T-helper 2 cell (primary cell): Measurements from ENCODE around the gene TJAP1.
A peak's percentile ranks its signal among the peaks of the same experiment; 100 is the strongest.
"Not testable (repeated sequence)": the region's sequence is repeated elsewhere in the genome, so short reads cannot be mapped to it uniquely, and the experiment has no call there.

Experiments
- DNase-seq, 5 experiments: peaks; one replicate each; pipeline versions ENCODE4 v3.0.0 to v3.0.0-alpha.2; 2012 to 2022

The TJAP1 gene

DNA sequence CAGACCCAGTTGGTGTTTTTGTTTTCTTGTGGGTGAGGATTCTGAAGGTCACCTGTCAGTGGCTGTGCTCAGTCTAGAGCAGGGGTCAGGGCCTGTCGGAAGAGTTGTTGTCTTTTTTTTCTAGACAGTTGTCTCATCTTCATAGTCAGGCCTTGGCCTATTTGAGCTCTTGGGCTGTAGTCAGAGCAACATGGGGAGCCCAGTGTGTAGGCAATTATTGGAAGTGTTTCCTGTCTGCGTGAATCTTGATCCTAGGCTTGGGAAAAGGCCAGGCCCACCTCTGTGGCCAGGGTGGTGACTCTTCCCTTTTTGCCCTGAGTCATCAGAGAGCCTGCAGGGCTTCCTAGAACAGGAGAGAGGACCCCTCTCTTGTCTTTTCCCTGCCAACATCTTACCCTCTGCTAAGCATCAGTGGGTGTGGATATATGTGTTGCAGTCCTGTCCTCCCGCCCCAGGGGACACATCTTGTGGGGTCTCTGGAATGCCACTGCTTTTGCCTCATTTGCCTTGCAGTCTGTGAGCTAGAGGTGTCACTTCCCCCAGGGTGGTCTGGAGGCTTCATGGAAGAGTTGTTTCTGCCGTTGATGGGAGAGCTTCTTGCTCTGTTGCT is 11.4 kb downstream of the TJAP1 start:
- DNase-seq = no peak

DNA sequence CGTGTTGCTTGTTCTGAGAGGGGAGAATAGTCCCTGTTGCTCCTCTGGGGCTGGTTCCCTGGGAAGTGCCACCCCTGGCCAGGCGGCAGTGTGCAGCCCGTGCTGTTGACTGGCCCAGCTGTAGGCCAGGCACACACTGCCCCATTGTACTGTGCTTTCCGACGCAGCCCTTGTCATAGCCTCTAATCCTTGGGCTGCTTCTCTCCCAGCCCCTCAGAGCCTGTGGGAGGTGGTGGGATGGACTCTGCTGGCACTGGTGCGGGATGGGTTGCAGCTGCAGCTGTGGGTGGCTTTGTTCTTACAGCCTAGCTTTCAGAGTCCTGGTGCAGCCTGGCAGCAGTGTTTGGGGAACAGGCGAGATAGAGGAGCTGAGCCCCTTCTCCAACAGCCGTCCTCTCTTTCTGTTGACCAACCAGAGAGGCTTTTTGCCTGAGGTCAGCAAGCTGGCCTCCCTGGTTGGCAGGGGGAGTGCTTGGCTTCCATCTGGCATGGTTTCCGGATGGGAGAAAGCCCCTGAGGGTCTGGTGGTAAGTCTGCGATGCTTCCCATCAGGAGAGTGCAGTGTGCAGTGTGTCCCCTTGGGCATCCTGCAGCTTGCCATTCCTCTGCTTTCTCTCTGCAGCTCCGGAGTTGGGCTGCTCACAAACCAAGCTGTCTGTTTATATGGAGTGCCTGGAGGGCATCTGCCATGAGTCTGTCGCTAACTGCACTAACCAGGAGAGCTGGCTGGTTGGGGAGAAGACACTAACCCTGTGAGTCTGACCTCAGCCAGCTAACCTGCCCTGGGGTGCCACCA is 12.1 kb downstream of the TJAP1 start:
- DNase-seq = no peak

DNA sequence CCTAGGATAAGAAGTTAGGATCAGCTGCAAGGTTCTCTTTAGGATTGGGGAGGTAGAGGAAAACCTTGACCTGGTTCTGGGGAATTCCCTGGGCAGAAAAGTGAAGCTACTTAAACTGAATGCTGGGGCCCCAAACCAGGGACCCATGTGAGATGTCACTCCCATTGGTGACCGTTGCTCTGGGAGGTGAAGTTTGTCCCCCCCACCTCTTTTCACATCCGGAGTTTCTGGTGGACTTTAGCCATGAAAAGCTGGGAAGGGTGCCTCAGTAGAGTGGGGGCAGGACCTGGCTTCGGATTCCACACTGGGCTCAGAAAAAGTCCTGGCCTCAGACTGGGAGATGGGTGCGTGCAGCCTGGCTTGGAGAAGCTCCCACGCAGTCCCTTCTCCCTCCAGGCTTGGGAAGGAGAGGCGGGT is 13.2 kb downstream of the TJAP1 start:
- no peak for DNase-seq

DNA sequence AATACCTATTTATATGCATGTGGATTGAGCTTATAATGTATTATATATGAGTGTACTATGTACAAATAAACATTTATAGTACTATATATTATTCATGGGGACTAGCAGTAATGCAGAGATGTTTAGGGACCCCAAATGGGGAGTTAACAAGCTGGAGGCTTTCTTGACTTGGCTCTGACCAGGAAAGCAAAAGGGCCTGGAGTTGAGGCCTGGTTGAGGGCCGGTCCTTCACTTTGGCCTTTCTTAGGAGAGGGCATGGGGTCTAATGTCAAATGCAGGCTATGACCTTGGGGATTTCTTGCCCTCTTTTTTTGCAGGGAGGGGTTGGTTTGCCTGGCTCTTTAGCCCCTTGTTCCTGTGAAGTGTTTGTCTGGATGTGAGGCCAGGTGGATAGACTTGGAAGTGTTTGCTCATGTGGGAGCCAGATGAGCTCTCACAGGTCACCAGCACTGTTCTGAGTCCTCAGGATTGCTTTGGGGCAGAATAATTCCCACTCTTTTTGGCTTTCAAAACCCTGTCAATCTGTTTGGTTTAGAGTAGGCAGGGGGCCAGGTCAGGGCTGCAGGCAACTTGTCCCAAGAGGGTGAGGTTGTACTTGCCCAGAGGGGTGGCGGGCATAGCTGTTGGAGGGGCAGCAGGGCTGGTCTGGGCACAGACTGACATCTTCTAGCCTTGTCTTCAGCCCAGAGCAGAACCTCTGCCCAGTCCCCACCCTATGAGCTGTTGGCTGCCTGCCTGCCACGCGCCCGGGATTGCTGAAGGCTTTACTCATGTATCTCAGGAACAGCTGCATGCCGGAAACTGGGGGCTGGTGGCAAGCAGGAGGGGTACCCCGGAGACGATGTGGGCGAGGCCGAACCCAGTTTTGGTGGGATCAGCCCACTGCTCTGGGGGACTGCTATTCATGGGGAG is 14.6 kb downstream of the TJAP1 start:
- DNase-seq = no peak

DNA sequence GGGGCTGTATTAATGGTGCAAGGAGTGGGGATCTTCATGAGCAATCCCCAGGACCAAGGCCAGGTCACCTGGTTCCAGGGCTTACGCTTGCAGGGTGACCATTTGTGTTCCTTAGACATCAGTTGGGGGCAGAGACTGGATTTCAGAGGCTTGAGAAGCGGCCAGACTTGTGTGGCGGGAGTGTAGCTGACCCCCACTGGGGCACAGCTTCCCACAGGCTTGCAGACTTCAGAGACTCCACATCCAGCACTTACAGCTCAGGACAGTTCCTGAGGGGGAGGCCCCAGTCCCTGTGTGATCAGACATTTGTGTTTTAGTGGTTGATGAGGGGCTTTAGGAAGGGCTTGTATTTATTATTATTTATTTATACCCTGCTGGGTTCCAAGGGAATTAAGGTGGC is 15.3 kb downstream of the TJAP1 start:
- no peak for DNase-seq

DNA sequence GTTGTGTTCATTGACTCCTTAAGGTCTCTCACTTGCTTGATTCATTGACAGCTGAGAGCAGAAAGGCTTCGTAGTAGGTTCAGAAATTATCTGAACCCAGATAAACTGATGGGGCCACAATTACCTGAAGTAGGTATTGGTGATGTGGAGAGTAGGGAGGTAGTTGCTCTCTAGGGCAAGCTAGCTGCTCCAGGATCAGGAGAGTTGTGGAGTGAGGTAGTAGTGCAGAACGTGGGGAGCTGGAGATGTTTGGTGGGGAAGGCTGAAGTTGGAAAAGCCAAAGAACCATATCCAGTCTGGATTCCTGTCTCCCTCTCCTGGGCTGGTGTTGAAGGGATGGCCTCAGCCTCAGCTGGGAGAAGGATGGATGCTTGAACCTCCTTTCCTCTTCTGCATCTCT is 15.9 kb downstream of the TJAP1 start:
- no peak for DNase-seq

DNA sequence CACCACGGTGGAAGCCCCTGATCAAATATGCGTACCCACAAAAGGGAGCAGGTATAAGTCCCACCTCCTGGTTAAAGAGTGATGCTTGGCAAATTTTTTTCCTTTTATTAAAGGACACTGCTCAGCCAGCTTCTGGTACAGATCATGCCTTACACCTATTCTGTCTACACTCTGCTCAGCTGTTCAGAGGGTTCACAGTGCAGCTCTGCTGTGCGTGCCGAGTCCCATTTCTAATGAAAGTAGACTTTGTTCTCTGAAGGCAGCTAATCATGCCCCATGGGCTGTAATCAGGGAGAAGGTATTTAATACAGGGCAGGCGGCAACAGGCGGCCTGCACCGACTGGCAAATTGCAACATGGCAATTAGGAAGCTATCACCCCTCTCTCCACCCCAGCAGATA is 16.5 kb downstream of the TJAP1 start:
- no peak for DNase-seq

DNA sequence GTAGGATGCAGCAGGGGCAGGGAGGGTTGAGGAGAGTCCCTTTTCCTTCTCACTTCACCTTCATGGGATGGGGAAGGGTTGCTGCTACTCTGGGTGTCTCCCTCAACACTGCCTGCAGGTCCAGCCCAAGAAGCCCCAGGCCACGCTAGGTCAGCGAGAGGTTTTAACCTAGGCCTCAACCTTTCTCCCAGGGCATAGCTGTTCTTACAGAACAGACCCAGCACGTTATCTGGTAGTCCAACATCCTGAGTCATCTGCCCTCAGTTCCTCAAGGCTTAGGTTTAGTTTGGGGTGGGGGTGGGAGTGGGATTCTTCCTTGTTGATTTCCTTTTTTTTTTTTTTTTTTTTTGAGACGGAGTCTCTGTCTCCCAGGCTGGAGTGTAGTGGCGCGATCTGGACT is 17.0 kb downstream of the TJAP1 start:
- no peak for DNase-seq

DNA sequence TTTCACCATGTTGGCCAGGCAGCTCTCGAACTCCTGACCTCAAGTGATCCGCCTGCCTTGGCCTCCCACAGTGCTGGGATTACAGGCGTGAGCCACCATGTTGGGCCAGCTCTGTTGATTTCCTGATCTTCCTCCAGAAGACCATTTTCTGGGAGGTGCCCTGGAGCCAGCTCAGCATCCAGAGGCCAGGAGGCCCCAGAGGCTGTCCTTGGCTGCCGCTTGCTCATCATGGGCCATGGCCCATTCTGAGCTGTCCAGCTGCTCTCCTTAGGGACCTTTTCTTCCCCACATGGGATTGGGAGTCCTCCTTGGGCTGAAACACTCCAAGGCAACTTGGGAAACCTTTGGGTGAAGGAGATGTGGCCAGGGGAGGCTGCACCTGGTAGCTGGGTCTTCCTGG is 17.4 kb downstream of the TJAP1 start:
- DNase-seq = no peak

DNA sequence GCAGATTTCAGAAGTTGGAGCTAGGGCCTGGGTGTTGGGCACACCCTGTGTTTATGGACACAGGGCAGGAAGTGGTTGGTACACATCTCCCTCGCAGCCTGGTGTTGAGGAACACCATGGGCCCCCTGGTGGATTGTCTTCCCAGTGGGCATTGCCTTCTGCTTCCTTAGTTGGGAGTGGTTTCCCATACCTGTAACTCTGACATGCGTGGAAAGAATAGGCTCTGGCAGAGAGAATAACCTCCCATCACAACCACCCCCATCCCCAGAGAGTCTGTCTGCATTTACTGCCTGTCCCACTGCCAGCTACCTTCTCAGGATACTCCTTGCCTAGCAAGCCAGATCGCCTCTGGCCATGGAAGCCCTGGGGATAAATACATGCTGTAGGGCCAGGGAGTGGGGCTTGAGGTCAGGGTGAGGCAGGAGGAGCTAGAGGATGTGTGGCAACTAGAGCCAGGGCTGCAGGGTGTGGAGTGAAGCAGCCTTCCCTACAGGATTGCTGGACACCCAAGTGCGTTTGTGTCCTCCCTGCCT is 18.1 kb downstream of the TJAP1 start:
- peak in 2 of 5 experiments; percentile 17 to 64 for DNase-seq

DNA sequence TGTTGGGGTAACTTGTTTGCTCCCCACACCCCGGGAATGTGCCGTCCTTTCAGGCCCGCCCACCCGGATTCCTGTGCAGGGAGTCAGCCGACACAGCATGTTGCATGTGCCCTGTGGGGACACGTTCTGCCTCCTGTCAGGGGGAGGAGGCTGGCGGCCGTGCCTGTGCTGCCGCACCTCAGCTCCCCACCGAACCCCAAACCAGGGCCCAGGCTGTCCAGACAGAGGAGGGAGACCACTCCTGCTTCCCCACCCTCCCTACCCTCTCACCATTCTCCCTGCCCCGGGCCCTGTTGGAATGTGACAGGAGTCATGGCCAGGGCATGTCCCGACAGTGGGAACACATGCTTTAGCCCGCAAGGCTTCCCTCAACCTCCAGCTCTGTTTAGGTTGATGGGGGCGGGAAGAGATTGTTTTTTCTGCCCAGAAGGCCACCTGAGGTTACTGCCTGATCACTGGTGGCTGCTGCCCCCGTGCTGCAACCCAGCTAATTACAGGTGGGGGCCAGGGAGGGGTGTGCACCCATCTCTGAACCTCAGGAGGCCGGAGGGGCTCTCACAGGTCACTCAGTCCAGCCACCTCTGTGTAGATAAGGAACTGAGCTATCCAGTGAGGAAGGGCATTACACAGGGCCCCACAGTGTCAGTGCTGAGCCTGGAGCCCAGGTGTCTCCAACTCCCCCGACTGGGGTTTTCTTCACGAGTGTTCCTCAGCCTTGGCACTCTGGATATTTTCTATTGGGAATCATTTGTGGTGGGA is 19.2 kb downstream of the TJAP1 start:
- no peak for DNase-seq

DNA sequence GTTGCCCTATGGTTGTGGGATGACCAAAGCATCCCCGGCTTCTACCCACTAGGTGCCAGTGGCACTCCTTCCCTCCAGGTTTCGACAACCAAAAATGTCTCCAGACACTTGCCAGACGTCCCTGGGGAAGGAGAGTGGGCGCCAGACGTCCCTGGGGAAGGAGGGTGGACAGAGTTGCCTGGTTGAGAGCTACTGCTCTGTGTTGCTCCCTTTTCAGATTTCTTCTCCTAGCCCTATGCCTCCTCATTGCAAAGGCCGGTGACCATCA is 19.7 kb downstream of the TJAP1 start:
- no peak for DNase-seq

DNA sequence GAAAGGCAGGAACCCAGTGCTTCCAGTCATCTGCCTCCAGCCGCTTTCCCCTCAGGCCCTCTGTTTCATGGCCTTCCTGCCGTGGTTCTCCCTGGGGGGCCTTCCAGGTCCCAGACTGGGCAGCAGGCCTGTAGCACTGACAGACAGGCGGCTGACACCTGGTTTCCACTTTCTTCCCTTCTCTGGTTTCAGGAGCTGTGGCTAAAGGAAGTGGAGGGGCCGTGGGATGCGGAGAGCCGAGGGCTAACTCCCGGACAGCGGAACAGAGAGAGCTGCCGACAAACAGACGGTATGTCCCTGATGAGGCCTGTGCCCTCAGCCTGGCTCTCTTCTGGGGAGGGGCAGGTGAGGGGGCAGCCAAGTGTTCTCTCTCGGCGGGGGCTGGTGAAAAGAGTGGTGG is 20.3 kb downstream of the TJAP1 start:
- DNase-seq = no peak

DNA sequence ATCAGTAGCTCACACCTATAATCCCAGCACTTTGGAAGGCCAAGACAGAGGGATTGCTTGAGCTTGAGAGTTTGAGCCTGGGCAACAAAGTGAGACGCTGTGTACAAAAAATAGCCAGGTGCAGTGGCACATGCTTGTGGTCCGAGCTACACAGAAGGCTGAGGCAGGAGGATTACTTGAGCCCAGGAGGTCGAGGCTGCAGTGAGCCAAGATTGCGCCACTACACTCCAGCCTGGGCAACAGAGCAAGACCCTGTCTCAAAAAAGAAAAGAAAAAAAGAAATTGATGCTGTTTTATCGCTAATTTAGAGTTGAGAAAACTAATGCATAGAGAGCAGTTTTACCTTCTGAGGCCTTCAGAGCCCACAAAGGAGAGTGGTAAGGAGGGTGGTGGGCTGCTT is 20.9 kb downstream of the TJAP1 start:
- DNase-seq = not testable (repeated sequence)

DNA sequence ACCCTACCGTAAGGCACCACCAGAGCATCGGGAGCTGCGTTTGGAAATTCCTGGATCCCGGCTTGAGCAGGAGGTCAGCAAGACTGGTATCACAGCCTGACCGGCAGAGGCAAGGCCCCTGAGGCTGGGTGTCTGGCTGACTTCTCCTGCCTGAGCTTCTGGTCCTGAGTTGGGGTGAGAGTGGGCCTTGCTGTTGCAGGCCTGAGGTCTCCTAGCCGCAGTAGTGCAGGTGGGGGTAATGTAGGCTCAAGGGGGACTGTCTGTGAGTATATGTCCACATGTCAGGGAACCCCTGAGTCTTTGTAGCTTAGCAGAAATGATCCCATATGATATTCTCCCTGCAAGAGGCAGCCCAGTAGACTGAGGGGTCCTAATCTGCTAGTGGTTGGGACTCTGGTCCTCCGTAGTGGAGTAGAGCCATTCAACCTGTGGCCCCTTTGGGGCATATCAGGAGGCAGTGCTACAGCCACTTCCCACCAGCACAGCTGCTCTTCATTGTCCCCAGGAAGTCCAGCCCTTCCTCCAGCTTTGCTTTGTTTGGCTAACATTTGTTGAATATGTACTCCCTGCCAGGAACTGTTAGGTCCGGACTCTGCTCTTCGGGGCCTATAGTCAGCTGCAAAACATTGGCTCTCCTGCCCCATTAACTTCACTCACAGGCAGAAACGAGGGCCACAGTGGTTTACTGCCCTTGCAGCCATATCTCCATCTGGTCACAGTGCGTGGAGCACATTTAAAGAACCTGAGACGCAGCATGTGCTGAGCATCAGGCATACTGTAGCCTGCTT is 21.9 kb downstream of the TJAP1 start:
- no peak for DNase-seq

DNA sequence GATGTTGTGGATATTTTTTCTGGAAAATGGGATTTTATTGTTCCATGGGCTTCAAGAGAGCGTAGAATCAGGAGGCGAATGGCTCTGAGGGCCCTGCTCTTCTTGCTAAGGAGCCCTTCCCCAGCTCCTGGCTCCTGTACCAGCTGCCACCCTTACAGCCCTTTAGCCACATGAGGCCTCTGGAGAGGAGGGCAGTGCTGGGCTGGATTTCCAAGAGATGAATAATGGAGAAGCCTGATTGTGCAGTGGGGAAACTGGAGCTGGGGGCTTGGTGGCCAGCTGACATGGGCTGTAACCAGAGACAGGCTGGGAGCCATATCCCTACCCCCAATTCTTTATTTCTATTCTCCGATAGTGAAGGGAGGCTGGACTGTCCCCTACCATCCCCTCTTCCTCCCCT is 23.6 kb downstream of the TJAP1 start:
- no peak for DNase-seq

DNA sequence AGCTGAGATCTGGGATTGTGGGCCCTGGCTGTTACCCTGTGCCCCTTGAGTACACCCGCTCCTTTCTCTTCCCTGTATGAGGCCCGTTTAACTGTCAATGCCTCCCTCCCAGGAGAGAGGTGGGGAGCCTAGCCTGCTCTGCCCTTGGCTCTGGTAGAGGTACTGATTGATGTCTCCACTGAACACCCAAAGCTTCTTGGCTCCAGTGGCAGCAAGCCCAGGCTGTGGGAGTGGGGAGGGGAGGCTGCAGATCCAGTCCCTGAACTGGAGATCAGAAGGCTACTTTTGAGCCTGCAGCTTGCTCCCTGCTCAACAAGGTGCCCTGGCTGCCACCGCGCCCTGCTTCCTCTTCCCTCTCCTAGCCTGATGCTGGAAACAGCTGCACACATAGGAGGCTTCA is 25.3 kb downstream of the TJAP1 start:
- DNase-seq = no peak

DNA sequence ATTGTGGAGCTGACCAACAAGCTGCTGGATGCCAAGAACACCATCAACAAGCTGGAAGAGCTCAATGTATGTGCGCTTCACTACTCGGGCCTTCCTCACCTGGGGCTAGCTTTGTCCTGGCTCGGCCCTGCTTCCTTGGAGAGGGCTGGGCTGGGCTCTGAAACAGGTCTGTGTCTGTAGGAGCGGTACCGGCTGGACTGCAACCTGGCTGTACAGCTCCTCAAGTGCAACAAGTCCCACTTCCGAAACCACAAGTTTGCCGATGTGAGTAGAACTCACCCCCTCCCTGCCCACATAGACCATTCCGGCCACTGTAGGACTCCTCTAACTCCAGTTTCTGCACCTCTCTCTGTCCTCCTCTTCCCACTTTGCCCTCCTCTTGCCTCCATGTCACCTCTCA is 26.1 kb downstream of the TJAP1 start:
- DNase-seq = no peak

DNA sequence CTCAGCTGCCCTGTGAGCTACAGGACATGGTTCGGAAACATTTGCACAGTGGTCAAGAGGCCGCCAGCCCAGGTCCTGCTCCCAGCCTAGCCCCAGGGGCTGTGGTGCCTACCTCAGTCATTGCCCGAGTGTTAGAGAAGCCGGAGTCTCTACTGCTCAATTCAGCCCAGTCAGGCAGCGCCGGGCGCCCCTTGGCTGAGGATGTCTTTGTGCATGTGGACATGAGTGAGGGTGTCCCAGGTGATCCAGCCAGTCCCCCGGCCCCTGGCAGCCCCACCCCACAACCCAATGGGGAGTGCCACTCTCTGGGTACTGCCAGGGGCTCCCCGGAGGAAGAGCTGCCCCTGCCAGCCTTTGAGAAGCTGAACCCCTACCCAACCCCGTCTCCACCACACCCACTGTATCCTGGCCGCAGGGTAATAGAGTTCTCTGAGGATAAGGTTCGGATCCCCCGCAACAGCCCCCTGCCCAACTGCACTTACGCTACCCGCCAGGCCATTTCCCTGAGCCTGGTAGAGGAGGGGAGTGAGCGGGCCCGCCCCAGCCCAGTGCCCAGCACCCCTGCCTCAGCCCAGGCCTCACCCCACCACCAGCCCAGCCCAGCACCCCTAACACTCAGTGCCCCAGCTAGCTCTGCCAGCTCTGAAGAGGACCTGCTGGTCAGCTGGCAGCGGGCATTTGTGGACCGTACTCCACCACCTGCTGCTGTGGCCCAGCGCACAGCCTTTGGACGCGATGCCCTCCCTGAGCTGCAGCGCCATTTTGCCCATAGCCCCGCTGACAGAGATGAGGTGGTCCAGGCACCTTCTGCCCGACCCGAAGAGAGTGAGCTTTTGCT is 27.6 kb downstream of the TJAP1 start:
- DNase-seq = no peak

DNA sequence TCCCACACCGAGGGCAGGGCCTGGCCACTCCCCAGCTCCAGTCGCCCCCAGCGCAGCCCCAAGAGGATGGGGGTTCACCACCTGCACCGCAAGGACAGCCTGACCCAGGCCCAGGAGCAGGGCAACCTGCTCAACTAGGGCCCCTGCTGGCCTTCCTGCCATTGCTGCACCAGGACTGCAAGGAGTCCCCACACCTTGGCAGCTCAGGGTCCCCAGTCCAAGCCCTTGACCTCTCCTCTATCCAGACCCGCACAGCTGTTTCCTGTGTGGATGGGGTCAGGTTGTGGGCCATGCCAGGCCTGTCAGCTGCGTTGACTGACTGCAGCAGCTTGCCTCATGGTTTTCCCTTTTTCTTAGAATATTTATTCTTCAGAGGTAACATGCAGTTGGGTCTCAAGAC is 28.3 kb downstream of the TJAP1 start:
- no peak for DNase-seq

DNA sequence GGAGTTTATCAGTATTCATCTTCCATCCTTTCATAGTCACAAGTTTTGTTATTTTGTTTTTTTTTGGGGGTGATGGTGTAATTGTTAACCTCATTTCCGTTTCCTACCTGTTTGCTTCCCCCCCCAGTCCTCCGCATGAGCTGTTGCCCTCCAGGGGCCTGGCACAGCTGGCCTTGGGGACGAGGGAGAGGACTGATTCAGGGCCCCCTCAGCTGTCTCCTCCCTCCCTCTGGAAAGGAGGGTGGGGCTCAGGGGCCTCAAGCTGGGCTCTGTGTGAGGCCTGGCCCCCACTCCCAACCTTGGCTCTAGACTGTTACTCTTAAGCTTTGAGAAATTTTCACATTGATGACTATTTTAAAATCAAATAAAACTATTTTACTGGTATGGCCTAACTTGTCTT is 28.8 kb downstream of the TJAP1 start:
- peak in 1 of 5 experiments; percentile 7 for DNase-seq
